Measurements from ENCODE around the gene DIPK1A. TPM values are rescaled to one million over a fixed set of nuclear protein-coding genes. Genes with fewer than 3 reads are reported as not detected.

The DIPK1A gene
- total and polyA plus RNA-seq, 2 experiments from 2014 or later = 26.6 to 51.6 TPM

DNA sequence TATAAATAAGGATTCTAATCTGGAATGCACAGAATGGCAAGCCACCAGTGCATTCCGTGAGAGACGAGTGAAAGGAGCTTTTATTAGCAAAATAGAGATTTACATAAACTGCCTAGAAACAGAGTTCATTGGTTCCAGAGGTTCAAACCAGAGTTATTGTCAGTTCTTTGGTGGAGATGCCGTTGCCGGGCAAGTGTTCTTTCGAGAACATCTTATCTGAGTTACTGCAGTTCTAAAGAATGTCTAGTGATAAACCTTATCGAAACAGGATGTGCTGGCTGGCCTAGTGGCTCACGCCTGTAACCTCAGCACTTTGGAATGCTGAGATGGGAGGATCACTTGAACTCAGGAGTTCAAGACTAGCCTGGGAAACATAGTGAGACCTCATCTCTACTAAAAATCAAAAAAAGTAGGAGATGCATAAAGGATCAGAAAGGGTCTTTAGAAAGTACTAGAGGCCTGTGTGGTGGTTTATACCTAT is 156.5 kb downstream of the DIPK1A start:
- 1 to 3% methylated on average over 7 of the region's 7 CpGs for WGBS, 2 experiments (ENCODE audit: low coverage in 1 of 2, low lambda C conversion rate in 2 of 2, missing lambda C conversion rate in 2 of 2)

GRCh38 chr1:92803140-92803887 is 157.9 kb downstream of the DIPK1A start:
- Histone ChIP-seq H3K9me3 (ENCODE audit: low read depth) (no peaks in the 10 kb centered on the region), H3K9me2 (ENCODE audit: insufficient read depth) (no peaks in the 10 kb centered on the region), H3K27me3 (replicated peaks; ENCODE audit: insufficient read depth) (no peaks in the 10 kb centered on the region), H3K4me1 (ENCODE audit: insufficient read depth) (peaks cover 17% of the 10 kb centered on the region), H3K4me3 (no peak overlapping the region), H3K36me3 (ENCODE audit: low read depth) (no peaks in the 10 kb centered on the region), H3F3A (ENCODE audit: insufficient read depth) (peaks cover 14% of the 10 kb centered on the region), H3K9ac (no peak overlapping the region), H3K79me2 (ENCODE audit: insufficient read depth) (no peaks in the 10 kb centered on the region), H2AFZ (no peak overlapping the region), H3K27ac (no peak overlapping the region), H3K4me2 (ENCODE audit: unreplicated experiment) (no peak overlapping the region), H4K20me1 (ENCODE audit: insufficient read depth) (no peaks in the 10 kb centered on the region)
- WGBS, 2 experiments (ENCODE audit: low coverage in 1 of 2, low lambda C conversion rate in 2 of 2, missing lambda C conversion rate in 2 of 2) = 85 to 88% methylated on average over 7 of the region's 7 CpGs
- TF ChIP-seq EZH2phosphoT487 (IDR thresholded peaks at IDR 0.05; ENCODE audit: insufficient read depth, low read depth) (no peak), EZH2 (IDR thresholded peaks at IDR 0.05; ENCODE audit: insufficient read depth, poor library complexity, severe bottlenecking) (no peak)
- in situ Hi-C loops (cut with MboI) = no loop called here
- no peak for DNase-seq

More for the DNA sequence above, 156.5 kb downstream of the DIPK1A start:
- H4K20me1 ChIP-seq (ENCODE audit: insufficient read depth) = no peaks in the 10 kb centered on the region
- H3K4me1 ChIP-seq (ENCODE audit: insufficient read depth) = peaks cover 20% of the 10 kb centered on the region
- peak overlapping the region; percentile 41 for H3K27ac ChIP-seq
- no peaks in the 10 kb centered on the region for H3K36me3 ChIP-seq (ENCODE audit: low read depth)
- H3K9me3 ChIP-seq (ENCODE audit: low read depth) = no peaks in the 10 kb centered on the region
- H3K27me3 ChIP-seq (replicated peaks; ENCODE audit: insufficient read depth) = no peaks in the 10 kb centered on the region
- peak; percentile 88 for DNase-seq
- peak overlapping the region; percentile 64 for H3K4me2 ChIP-seq (ENCODE audit: unreplicated experiment)
- no peaks in the 10 kb centered on the region for H3K9me2 ChIP-seq (ENCODE audit: insufficient read depth)
- TF ChIP-seq EZH2phosphoT487 (IDR thresholded peaks at IDR 0.05; ENCODE audit: insufficient read depth, low read depth) = no peak
- no peak for TF ChIP-seq EZH2 (IDR thresholded peaks at IDR 0.05; ENCODE audit: insufficient read depth, poor library complexity, severe bottlenecking)
- H3K79me2 ChIP-seq (ENCODE audit: insufficient read depth) = no peaks in the 10 kb centered on the region
- peak overlapping the region; percentile 26; the same call in 1 of the 2 replicates for H3K4me3 ChIP-seq
- H3K9ac ChIP-seq = peak overlapping the region; percentile 9; the same call in 1 of the 2 replicates
- in situ Hi-C loops (cut with MboI) = no loop called here
- peaks cover 18% of the 10 kb centered on the region for H3F3A ChIP-seq (ENCODE audit: insufficient read depth)
- peak overlapping the region; percentile 59 for H2AFZ ChIP-seq

DNA sequence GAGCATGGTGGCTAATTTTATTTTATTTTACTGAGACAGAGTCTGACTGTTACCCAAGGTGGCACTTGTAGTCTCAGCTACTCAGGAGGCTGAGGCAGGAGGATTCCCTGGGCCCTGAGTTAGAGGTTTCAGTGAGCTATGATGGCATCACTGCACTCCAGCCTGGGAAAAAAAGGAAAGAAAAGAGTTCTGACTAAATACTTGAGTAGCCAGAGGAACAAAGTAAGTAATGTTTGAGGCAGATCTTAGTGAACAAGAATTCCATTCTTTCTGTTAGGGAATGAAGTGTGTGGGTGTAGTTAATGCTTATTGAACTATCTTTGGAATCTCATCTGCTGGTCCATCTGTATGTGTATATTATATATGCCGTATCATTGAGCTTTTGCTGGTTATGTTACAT is 163.3 kb downstream of the DIPK1A start:
- peak overlapping the region; percentile 56 for H3K27ac ChIP-seq
- peak; percentile 72 for DNase-seq
- in situ Hi-C loops (cut with MboI) = no loop called here
- H3K4me2 ChIP-seq (ENCODE audit: unreplicated experiment) = no peak overlapping the region
- no peaks in the 10 kb centered on the region for H3K27me3 ChIP-seq (replicated peaks; ENCODE audit: insufficient read depth)
- H3K4me1 ChIP-seq (ENCODE audit: insufficient read depth) = 0 out of 2 replicates have a peak, but pooled peaks cover 11% of the 10 kb centered on the region
- 42 to 65% methylated on average over 1 of the region's 1 CpG for WGBS, 2 experiments (ENCODE audit: low coverage in 1 of 2, low lambda C conversion rate in 2 of 2, missing lambda C conversion rate in 2 of 2)
- no peak overlapping the region for H2AFZ ChIP-seq
- TF ChIP-seq EZH2phosphoT487 (IDR thresholded peaks at IDR 0.05; ENCODE audit: insufficient read depth, low read depth) = no peak
- TF ChIP-seq EZH2 (IDR thresholded peaks at IDR 0.05; ENCODE audit: insufficient read depth, poor library complexity, severe bottlenecking) = no peak
- no peaks in the 10 kb centered on the region for H3K9me3 ChIP-seq (ENCODE audit: low read depth)
- no peak overlapping the region for H3K9ac ChIP-seq
- H3K36me3 ChIP-seq (ENCODE audit: low read depth) = no peaks in the 10 kb centered on the region
- no peaks in the 10 kb centered on the region for H4K20me1 ChIP-seq (ENCODE audit: insufficient read depth)
- no peaks in the 10 kb centered on the region for H3K9me2 ChIP-seq (ENCODE audit: insufficient read depth)
- peaks cover 11% of the 10 kb centered on the region for H3F3A ChIP-seq (ENCODE audit: insufficient read depth)
- no peak overlapping the region for H3K4me3 ChIP-seq
- no peaks in the 10 kb centered on the region for H3K79me2 ChIP-seq (ENCODE audit: insufficient read depth)

- Histone ChIP-seq H3K27me3 (replicated peaks; ENCODE audit: insufficient read depth) (no peaks in the 10 kb centered on the region), H3K4me3 (no peak overlapping the region), H3K9ac (no peak overlapping the region), H3K79me2 (ENCODE audit: insufficient read depth) (no peaks in the 10 kb centered on the region), H3F3A (ENCODE audit: insufficient read depth) (peaks cover 11% of the 10 kb centered on the region), H2AFZ (no peak overlapping the region), H3K27ac (peak overlapping the region; percentile 56; the same call in 1 of the 2 replicates), H4K20me1 (ENCODE audit: insufficient read depth) (no peaks in the 10 kb centered on the region), H3K4me1 (ENCODE audit: insufficient read depth) (0 out of 2 replicates have a peak, but pooled peaks cover 11% of the 10 kb centered on the region), H3K36me3 (ENCODE audit: low read depth) (no peaks in the 10 kb centered on the region), H3K9me2 (ENCODE audit: insufficient read depth) (no peaks in the 10 kb centered on the region), H3K4me2 (ENCODE audit: unreplicated experiment) (no peak overlapping the region), H3K9me3 (ENCODE audit: low read depth) (no peaks in the 10 kb centered on the region)
- no peak for DNase-seq
- in situ Hi-C loops (cut with MboI) = no loop called here
- TF ChIP-seq EZH2 (IDR thresholded peaks at IDR 0.05; ENCODE audit: insufficient read depth, poor library complexity, severe bottlenecking) = no peak
- TF ChIP-seq EZH2phosphoT487 (IDR thresholded peaks at IDR 0.05; ENCODE audit: insufficient read depth, low read depth) = no peak
Observed at GRCh38 chr1:92797297-92797696, 164.0 kb downstream of the DIPK1A start.
